OCI-LY3 (cell line): ENCODE results near the gene PDS5B.

ENCODE experiments used
- CTCF ChIP-seq: fragments of 200-600, 300-600 bp; sonication (generic); IDR thresholded peaks from 2 replicates; pipeline ENCODE4 v1.5.1; 2014; ENCODE audit warnings: antibody characterized with exemption, low read length, low read depth
- EZH2phosphoT487 ChIP-seq: fragments of 200-600 bp; shearing (Covaris generic); IDR thresholded peaks from 2 replicates; pipeline ENCODE4 v1.6.1; 2018; ENCODE audit warnings: antibody characterized with exemption, mixed run types, low read depth

- TF ChIP-seq CTCF (no peak), EZH2phosphoT487 (no peak)
Observed at GRCh38 chr13:32585550-32586079, 637 bp upstream of the PDS5B start.
